CD8-positive, alpha-beta memory T cell (primary cell): ENCODE results near the gene LDLRAD4. TPM values are rescaled to one million over a fixed set of nuclear protein-coding genes. Genes with fewer than 3 reads are reported as not detected.

Experiments
- CTCF ChIA-PET: fragments of 350-600 bp; sonication (Branson Sonifier 250); formaldehyde crosslinking; loops from one replicate; lab custom pipeline; 2021; ENCODE audit warnings: antibody characterized with exemption; lab: Charles Lee
- POLR2A ChIA-PET: fragments of 350-600 bp; sonication (Branson Sonifier 250); formaldehyde crosslinking; loops from one replicate; lab custom pipeline; 2021; ENCODE audit warnings: antibody characterized with exemption; lab: Charles Lee
- DNase-seq, 5 donors: peaks; one replicate each; pipeline versions ENCODE4 v3.0.0 to v3.0.0-alpha.2; 2020 to 2022; ENCODE audit warnings: mixed read lengths in 1 of 5
- H3K27ac ChIP-seq: one replicate; pipeline ENCODE4 v1.7.0; 2013; ENCODE audit warnings: low read depth, mild to moderate bottlenecking, low read length, moderate library complexity
- H3K27me3 ChIP-seq: 2 replicates; pipeline ENCODE4 v1.7.0; 2013; ENCODE audit warnings: low read length, mild to moderate bottlenecking; ENCODE audit not compliant: insufficient read depth, poor library complexity, severe bottlenecking
- H3K36me3 ChIP-seq: 2 replicates; pipeline ENCODE4 v1.7.0; 2013; ENCODE audit warnings: mild to moderate bottlenecking, low read length, moderate library complexity; ENCODE audit not compliant: insufficient read depth
- H3K4me1 ChIP-seq: 2 replicates; pipeline ENCODE4 v1.7.0; 2013; ENCODE audit warnings: mild to moderate bottlenecking, low read length, moderate library complexity; ENCODE audit not compliant: insufficient read depth
- H3K4me3 ChIP-seq: 2 replicates; pipeline ENCODE4 v1.7.0; 2013; ENCODE audit warnings: mild to moderate bottlenecking, low read length
- H3K9me3 ChIP-seq: 2 replicates; pipeline ENCODE4 v1.7.0; 2013; ENCODE audit warnings: mild to moderate bottlenecking, low read length
- H3K27ac Mint-ChIP-seq, 8 donors: one replicate each; pipeline ENCODE4 v1.8.0; 2020 to 2021; ENCODE audit warnings: mixed read lengths in 8 of 8, mild to moderate bottlenecking in 6 of 8, inconsistent platforms in 3 of 8, moderate library complexity in 3 of 8
- H3K27me3 Mint-ChIP-seq, 2 donors: one replicate each; pipeline ENCODE4 v1.8.0; 2020 to 2021; ENCODE audit warnings: mixed read lengths in 2 of 2, mild to moderate bottlenecking in 1 of 2, moderate library complexity in 1 of 2
- H3K36me3 Mint-ChIP-seq, 3 donors: one replicate each; pipeline ENCODE4 v1.8.0; 2020 to 2021; ENCODE audit warnings: mixed read lengths in 3 of 3, inconsistent platforms in 1 of 3, mild to moderate bottlenecking in 1 of 3
- H3K4me1 Mint-ChIP-seq, 3 donors: one replicate each; pipeline ENCODE4 v1.8.0; 2020 to 2021; ENCODE audit warnings: mixed read lengths in 3 of 3, inconsistent platforms in 1 of 3, mild to moderate bottlenecking in 1 of 3
- H3K4me3 Mint-ChIP-seq, 7 donors: one replicate each; pipeline ENCODE4 v1.8.0; 2020 to 2021; ENCODE audit warnings: mixed read lengths in 7 of 7, mild to moderate bottlenecking in 6 of 7, moderate library complexity in 4 of 7, inconsistent platforms in 2 of 7
- H3K9me3 Mint-ChIP-seq, 5 donors: one replicate each; pipeline ENCODE4 v1.8.0; 2020 to 2022; ENCODE audit warnings: mixed read lengths in 5 of 5, mild to moderate bottlenecking in 3 of 5, moderate library complexity in 2 of 5, inconsistent platforms in 1 of 5
- polyA plus RNA-seq: library from polyadenylated mRNA; unstranded; fragments of 300-500 nt; fragmentation: Illumina TruSeq; gene quantifications from one replicate; pipeline ENCODE4 v1.2.3, GENCODE V29; 2021
- total RNA-seq, 2 experiments: library from RNA; stranded (reverse); gene quantifications; one replicate each; pipeline ENCODE4 v1.2.3, GENCODE V29; 2021

The LDLRAD4 gene
- total and polyA plus RNA-seq, 3 experiments from 2014 or later: 8.1 to 30.4 (median 27.3) TPM

DNA sequence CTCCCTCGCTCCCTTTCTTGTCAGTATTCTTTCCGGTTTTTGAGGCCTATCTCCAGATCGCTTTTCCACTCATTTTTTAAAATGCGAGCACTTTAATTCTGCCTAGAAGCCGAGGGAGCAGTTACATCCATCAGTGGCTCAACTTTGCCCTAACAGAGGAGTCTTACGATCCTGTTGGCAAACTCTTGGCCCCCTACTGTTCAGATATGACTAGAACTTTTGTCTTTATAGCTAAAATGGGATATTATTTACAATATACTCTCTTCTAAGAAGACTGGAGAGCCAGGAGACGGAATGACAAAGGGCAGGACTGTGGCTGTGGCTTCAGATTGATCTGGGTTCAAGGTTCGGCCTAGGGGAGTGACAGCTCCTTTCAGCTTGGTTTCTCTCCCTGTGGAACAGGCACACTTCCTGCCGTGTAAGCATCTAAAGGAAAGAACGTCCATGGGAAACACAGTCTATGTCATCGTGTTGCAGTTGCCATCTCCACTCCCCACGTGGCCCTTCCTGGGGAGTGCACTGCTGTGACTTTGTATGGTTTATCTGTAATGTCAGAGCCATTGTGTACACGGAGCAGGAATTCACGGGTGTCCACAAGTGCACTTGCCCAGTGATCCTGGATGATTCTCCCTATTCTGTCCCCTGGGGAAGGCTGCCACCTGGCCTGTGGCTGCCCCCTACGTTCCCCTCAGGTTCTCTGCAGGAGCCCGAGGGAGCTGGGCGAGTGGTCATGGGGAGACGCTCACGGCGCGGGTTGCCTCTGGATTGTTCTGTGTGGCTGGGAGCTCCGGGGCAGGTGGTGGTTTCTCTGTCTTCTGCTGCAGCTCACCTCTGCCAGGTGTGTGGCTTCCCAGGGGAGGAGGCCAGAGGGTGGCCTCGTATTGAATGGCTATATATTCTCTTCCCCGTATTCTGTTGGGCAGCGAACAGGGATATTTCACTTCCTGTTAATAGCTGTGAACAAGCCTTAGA is 222.0 kb downstream of the LDLRAD4 start:
- Mint-ChIP-seq H3K27me3 (no peaks in the 10 kb centered on the region), H3K4me1 (peaks cover 19 to 39% (median 24%) of the 10 kb centered on the region in 3 donors), H3K36me3 (no peaks in the 10 kb centered on the region), H3K9me3 (no peaks in the 10 kb centered on the region), H3K4me3 (no peak overlapping the region), H3K27ac (peak overlapping the region in 1 of 8 donors; percentile 39)
- DNase-seq: no peak
- H3K4me3 ChIP-seq: no peak overlapping the region
- no peaks in the 10 kb centered on the region for H3K36me3 ChIP-seq
- peaks cover 34% of the 10 kb centered on the region for H3K4me1 ChIP-seq
- no peaks in the 10 kb centered on the region for H3K9me3 ChIP-seq
- no peak overlapping the region for H3K27ac ChIP-seq
- ChIA-PET POLR2A (no interaction called here), CTCF (interaction anchor here (2.1 kb wide), 1 partner anchor 19 kb away, joined by 5 read pairs; no protein-coding TSS in a partner anchor)
- H3K27me3 ChIP-seq: no peaks in the 10 kb centered on the region

DNA sequence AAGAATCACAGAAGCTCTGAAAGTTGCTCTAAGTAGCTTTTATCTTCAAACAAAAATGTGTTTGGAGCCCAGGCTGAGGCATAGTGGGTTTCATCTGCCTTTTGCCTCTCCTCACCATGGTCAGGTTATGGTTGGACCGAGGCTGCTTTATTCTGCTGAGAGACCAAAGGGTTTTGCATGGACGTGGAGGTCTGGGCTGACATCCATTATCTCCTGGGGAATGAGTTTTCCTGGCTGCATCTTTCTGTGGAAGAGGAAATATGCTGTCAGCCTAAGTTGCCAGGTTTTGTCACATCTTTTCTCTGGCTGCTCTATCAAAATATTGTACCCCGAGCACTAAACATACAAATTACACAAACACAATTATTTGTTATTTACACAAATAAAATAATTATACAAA is 223.2 kb downstream of the LDLRAD4 start:
- Mint-ChIP-seq H3K27me3 (no peaks in the 10 kb centered on the region), H3K36me3 (no peaks in the 10 kb centered on the region), H3K4me3 (no peak overlapping the region), H3K27ac (no peak overlapping the region), H3K9me3 (no peaks in the 10 kb centered on the region), H3K4me1 (peaks cover 19 to 28% (median 20%) of the 10 kb centered on the region in 3 donors)
- no peaks in the 10 kb centered on the region for H3K27me3 ChIP-seq
- no peak overlapping the region for H3K4me3 ChIP-seq
- DNase-seq: no peak
- ChIA-PET CTCF (interaction anchor here (2.1 kb wide), 1 partner anchor 18 kb away, joined by 5 read pairs; no protein-coding TSS in a partner anchor), POLR2A (no interaction called here)
- no peaks in the 10 kb centered on the region for H3K9me3 ChIP-seq
- no peaks in the 10 kb centered on the region for H3K36me3 ChIP-seq
- H3K4me1 ChIP-seq: peaks cover 28% of the 10 kb centered on the region
- no peak overlapping the region for H3K27ac ChIP-seq

DNA sequence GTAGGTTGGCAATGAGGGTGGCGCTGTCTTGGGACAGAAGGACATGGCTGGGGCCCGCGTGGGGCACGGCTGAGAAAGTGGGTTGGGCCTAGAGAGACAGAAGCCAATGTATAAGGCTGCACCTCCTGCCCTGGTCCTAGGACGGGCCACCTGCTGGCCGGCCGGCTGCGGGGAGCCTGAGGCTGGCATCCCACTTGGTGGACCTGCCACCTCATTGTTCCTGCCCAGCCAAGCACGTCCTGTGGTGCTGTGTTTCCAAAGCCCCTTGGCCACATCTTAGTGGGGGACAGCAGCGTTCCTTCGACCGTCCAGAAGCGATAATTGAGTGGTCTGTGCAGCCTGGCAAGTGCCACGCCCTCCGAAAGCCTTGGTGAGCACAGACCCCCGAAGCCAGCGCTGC is 223.9 kb downstream of the LDLRAD4 start:
- Histone ChIP-seq H3K27me3 (no peaks in the 10 kb centered on the region), H3K9me3 (no peaks in the 10 kb centered on the region), H3K27ac (no peak overlapping the region), H3K4me3 (no peak overlapping the region), H3K4me1 (peaks cover 20% of the 10 kb centered on the region), H3K36me3 (no peaks in the 10 kb centered on the region)
- Mint-ChIP-seq H3K9me3 (no peaks in the 10 kb centered on the region), H3K4me3 (no peak overlapping the region), H3K27me3 (no peaks in the 10 kb centered on the region), H3K27ac (no peak overlapping the region), H3K36me3 (no peaks in the 10 kb centered on the region), H3K4me1 (peaks cover 16 to 21% (median 16%) of the 10 kb centered on the region in 3 donors)
- no peak for DNase-seq
- CTCF ChIA-PET: no interaction called here
- POLR2A ChIA-PET: no interaction called here

DNA sequence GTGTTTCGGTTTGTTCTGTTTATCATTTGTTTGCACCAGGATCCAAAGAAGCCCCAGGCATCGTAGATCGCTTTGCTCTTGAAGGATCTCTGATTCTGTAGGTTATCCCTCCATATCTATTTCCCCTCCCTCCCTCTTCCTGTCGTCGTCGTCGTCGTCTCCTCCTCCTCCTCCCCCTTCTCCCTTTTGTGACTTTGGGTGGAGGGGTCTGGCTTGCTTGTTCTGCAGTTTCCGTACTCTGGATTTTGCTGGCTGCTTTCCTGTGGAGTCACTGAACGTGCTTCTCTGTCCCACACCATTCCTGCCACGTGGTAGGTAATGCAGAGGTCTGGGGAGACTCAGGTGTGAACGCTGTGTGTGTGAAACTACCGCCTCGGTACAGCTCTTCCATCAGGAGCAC is 225.0 kb downstream of the LDLRAD4 start:
- ChIA-PET POLR2A (no interaction called here), CTCF (no interaction called here)
- Mint-ChIP-seq H3K36me3 (no peaks in the 10 kb centered on the region), H3K27ac (no peak overlapping the region), H3K4me1 (peaks cover 5 to 10% (median 6%) of the 10 kb centered on the region in 3 donors), H3K27me3 (no peaks in the 10 kb centered on the region), H3K4me3 (peak overlapping the region in 1 of 7 donors; percentile 18), H3K9me3 (no peaks in the 10 kb centered on the region)
- H3K9me3 ChIP-seq: no peaks in the 10 kb centered on the region
- peaks cover 13% of the 10 kb centered on the region for H3K4me1 ChIP-seq
- no peak overlapping the region for H3K4me3 ChIP-seq
- H3K27ac ChIP-seq: no peak overlapping the region
- no peak for DNase-seq
- H3K27me3 ChIP-seq: no peaks in the 10 kb centered on the region
- no peaks in the 10 kb centered on the region for H3K36me3 ChIP-seq

DNA sequence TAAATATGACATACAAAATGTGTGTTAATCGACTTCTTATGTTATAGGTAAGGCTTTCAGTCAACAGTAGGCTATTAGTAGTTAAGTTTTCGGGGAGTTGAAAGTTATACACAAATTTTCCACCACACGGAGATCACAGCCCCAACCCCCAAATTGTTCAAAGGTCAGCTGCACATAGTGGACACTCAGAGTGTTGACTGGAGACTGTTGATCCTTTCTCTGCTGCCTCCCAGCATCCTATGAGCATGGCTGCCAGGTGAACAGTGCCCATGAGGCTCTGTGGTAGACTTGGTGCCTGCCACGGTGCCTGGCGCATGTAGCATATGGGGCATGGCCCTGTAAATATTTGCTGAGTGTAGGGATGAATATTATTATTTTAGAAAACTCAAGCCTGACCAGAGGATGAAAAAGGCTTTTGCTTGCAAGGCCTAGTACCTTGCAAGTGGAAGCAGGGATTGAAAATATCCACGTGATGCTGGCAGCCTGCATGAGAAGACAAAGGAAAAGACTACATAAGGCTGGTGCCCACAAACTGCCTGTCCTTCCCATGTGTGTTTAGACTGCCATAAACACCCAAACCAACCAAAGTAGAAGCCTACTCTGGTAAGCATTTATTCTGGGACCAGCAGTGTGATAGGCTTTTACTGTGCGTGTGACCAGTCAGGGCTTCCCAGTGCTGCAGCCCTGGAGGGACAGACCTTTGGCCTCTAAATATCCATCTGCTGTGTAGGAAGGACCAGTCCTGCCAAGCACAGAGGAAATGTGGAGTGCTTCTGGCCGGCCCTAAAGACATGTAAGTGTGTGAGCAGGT is 226.1 kb downstream of the LDLRAD4 start:
- POLR2A ChIA-PET: no interaction called here
- Histone ChIP-seq H3K4me3 (no peak overlapping the region), H3K9me3 (no peaks in the 10 kb centered on the region), H3K27ac (no peak overlapping the region), H3K4me1 (peaks cover 5% of the 10 kb centered on the region), H3K27me3 (no peaks in the 10 kb centered on the region), H3K36me3 (no peaks in the 10 kb centered on the region)
- Mint-ChIP-seq H3K27ac (no peak overlapping the region), H3K27me3 (no peaks in the 10 kb centered on the region), H3K4me3 (no peak overlapping the region), H3K9me3 (no peaks in the 10 kb centered on the region), H3K4me1 (peaks cover 0 to 4% (median 0%) of the 10 kb centered on the region in 3 donors), H3K36me3 (no peaks in the 10 kb centered on the region)
- DNase-seq: no peak
- CTCF ChIA-PET: no interaction called here

DNA sequence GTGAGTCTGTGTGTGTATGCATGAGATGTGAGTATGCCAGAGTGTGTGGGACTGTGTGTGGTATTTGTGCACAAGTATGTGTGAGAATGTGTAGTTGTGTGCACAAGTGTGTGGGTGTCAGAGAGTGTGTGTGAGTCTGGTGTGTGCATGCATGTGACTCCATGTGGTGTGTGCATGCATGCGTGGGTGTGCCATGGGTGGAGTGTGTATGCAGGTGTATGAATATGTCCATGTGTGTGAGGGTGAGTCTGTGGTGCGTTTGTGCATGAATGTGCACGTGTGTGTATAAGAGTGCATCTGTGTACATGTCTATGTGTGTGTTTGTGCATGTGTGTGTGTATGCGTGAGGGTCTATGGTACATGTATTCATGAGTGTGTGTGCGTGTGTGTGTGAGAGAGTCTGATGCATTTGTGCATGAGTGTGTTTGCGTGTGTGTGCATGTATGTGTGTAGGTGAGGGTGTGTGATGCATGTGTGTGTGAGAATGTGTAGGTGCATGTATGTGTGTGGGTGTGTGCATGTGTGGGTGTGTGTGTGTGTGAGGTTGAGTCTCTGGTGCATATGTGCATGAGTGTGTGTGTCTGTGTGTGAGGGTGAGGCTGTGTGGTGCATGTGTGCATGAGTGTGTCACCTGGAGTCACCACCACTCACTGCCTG is 226.8 kb downstream of the LDLRAD4 start:
- Histone ChIP-seq H3K4me1 (peaks cover 5% of the 10 kb centered on the region), H3K27me3 (no peaks in the 10 kb centered on the region), H3K4me3 (no peak overlapping the region), H3K36me3 (no peaks in the 10 kb centered on the region), H3K9me3 (no peaks in the 10 kb centered on the region), H3K27ac (no peak overlapping the region)
- Mint-ChIP-seq H3K27me3 (no peaks in the 10 kb centered on the region), H3K4me3 (no peak overlapping the region), H3K36me3 (no peaks in the 10 kb centered on the region), H3K9me3 (no peaks in the 10 kb centered on the region), H3K27ac (no peak overlapping the region), H3K4me1 (peaks cover 0 to 4% (median 0%) of the 10 kb centered on the region in 3 donors)
- POLR2A ChIA-PET: no interaction called here
- CTCF ChIA-PET: no interaction called here
- DNase-seq: no peak

DNA sequence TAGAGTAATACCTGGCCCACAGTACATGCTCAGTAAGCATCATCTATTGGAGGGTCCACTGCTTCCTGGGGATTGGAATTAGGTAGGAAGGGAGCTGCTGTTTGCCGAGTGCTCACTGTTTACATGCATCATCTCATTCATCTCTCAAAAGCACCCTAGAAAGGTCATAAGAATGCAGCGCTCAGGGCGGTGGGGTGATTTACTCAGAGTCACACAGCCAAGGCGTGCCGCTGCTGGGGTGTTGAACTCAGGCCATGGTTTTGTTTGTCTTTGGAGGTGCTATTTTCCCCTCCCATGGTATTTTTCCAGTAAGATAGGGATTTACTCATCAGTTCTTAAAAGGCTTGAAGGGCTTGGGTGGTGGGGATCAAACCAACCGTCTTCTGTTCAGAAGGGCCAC is 227.5 kb downstream of the LDLRAD4 start:
- Mint-ChIP-seq H3K36me3 (no peaks in the 10 kb centered on the region), H3K9me3 (no peaks in the 10 kb centered on the region), H3K27me3 (no peaks in the 10 kb centered on the region), H3K4me3 (no peak overlapping the region), H3K27ac (no peak overlapping the region), H3K4me1 (peaks cover 0 to 4% (median 0%) of the 10 kb centered on the region in 3 donors)
- H3K36me3 ChIP-seq: no peaks in the 10 kb centered on the region
- H3K4me1 ChIP-seq: peaks cover 5% of the 10 kb centered on the region
- H3K27ac ChIP-seq: no peak overlapping the region
- no peak for DNase-seq
- H3K27me3 ChIP-seq: no peaks in the 10 kb centered on the region
- CTCF ChIA-PET: no interaction called here
- H3K9me3 ChIP-seq: no peaks in the 10 kb centered on the region
- POLR2A ChIA-PET: no interaction called here
- no peak overlapping the region for H3K4me3 ChIP-seq
